GM21515 (cell line): ENCODE data around the gene EIF4E1B.
"Not testable (repeated sequence)": the region's sequence is repeated elsewhere in the genome, so short reads cannot be mapped to it uniquely, and the experiment has no call there.

ENCODE experiments used
- ATAC-seq: cut with Tn5 transposase; IDR thresholded peaks from one replicate; pipeline ENCODE4 v1.9.1; 2021; ENCODE audit not compliant: unreplicated experiment

The EIF4E1B gene

GRCh38 chr5:176629853-176630680 is at the start of gene EIF4E1B, which contains the start of gene SNCB:
EIF4E1B (plus strand) TSS chr5:176630675; CDS start chr5:176642788, 12,113 bp downstream.
SNCB (minus strand) TSS chr5:176630534; CDS start chr5:176629654, 880 bp downstream.
- ATAC-seq = no peak

- no peak for ATAC-seq
These were observed 49.1 kb upstream of the EIF4E1B start for GRCh38 chr5:176581361-176581760.

GRCh38 chr5:176583076-176583475 is 47.4 kb upstream of the EIF4E1B start:
- no peak for ATAC-seq

DNA sequence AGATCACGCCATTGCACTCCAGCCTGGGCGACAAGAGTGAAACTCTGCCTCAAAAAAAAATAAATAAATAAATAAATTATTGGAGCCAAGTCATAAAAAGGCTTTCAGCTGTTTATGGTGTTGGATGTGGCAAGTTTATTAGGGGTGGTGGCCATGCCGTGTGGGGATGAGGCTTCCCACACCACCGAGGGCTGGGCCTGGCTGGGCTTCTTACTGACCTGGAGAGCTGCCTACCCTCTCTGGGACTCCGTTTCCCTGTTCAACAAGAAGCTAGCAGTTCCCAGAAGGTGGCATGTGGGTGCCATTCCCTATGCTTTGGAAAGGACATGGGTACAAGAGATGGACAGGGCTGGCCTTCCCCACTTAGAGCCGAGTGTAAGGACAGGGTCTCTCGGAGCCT is 43.1 kb upstream of the EIF4E1B start:
- no peak for ATAC-seq

DNA sequence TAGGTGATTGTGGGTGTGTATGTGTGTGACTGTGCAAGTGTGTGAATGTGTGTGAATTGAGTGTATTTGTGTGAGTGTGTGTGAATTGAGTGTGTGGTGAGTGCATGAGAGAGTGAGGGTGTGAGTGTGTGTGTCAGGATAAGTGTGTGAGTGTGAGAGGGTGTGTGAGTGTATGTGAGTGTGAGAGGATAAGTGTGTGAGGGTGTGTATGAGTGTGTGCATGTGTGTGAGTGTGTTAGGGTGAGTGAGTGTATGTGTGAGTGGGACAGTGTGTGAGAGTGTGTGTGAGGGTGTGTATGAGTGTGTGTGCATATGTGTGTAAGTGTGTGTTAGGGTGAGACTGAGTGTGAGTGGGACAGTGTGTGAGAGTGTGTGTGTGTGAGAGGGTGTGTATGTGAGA is 42.2 kb upstream of the EIF4E1B start:
- no peak for ATAC-seq

DNA sequence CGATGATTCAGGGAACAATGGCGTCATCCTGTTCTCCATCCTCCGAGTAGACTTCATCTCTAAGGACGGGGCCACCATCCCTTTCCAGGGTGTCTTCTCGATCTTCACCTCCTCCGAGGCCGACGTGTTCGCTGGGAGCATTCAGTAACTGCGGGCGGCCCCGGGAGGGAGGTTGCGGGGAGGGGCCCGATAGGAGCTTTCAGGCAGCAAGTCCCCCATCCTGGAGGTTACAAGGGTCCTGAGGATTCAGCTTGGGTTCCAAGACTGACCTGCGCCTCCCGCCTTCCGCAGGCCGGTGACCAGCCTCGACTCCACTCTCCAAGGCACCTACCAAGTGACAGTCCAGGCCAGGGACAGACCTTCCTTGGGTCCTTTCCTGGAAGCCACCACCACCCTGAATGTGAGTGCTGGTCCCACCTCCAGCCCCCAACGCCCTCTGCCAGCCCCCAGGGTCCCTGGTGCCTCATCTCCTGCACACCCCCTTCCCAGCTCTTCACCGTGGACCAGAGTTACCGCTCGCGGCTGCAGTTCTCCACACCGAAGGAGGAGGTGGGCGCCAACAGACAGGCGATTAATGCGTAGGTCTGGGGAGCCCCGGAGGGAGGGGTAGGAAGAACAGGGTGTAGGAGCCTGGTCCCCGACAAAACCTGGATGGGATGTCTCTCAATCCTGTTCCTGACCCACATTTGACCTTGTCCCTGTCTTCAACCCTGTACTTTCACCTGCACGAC is 41.3 kb upstream of the EIF4E1B start:
- ATAC-seq = no peak

DNA sequence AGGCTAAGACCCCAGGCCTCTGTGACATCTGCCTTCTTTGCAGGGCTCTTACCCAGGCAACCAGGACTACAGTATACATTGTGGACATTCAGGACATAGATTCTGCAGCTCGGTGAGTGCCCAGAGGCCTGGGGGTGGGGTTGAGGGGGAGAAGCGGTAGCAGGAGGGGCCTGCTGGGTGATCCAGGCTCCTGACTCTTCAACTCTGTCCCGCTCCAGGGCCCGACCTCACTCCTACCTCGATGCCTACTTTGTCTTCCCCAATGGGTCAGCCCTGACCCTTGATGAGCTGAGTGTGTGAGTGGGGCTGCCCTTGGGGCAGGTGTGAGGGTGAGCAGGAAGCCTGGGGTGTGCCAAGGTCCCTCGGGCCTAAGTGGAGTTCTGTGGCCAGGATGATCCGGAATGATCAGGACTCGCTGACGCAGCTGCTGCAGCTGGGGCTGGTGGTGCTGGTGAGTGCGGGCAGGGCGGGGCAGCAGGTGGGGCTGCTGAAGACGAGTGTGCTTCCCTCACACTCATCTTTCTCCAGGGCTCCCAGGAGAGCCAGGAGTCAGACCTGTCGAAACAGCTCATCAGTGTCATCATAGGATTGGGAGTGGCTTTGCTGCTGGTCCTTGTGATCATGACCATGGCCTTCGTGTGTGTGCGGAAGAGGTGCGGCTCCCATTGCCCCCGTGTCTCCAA is 40.3 kb upstream of the EIF4E1B start:
- no peak for ATAC-seq

- ATAC-seq = not testable (repeated sequence)
These were observed 38.8 kb upstream of the EIF4E1B start for GRCh38 chr5:176591667-176592066.

- no peak for ATAC-seq
These were observed 37.9 kb upstream of the EIF4E1B start for GRCh38 chr5:176592573-176592972.

DNA sequence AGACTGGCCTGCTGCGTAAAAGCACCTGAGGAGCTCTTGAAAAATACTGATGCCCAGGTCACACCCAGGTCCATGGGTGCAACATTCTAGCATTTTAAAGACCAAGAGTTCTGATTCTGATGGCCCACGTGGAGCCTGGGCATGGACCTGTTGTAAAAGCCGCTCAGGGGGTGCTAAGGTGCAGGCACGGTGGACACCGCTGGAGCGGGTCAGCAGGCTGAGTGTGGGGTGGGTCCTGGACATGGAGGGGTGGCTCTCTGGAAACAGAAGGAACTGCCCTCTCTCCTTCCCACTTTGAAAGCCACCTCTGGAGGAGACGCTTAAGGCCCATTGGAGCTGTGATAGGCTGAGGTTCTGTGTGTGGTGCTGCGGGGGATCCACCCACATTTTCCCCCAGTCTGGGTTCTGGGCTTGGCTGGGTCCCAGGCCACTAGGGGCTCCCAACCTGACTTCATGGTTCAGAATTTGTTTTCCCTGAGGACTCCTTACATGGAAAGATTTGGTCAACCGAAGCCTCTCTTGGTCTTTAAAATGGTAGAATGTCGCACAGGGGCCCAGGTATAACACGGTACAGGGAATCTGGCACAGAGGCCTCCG is 37.1 kb upstream of the EIF4E1B start:
- ATAC-seq = no peak

GRCh38 chr5:176594554-176594953 is 35.9 kb upstream of the EIF4E1B start:
- no peak for ATAC-seq

- ATAC-seq = no peak
These were observed 35.0 kb upstream of the EIF4E1B start for GRCh38 chr5:176595386-176595943.

DNA sequence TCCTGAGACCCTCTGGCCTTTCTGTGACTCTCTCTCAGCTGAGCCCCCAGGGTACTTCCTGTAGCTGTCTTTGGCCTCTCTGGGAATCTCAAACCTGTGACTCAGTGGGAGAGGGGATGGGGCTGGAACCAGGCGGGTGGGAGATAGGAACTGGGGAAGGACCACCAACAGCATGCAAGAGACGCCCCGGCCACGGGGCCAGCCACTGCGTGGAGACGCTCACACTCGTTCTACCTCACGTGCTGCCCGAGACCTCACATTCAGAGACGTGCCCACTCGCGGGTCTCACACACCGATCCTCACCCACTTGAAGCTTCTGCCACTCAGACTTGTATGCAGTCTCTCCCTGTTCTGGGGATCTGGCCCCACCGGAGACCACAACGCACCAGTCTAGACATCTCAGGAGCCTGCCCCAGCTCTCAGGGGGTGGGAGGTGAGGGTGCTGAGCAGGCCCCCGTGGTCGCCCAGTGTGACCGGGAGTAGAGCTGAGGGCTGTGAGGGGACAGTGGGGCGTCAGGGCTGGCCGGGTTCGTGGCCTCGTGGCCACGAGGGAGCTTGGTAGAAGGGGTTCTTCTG is 34.3 kb upstream of the EIF4E1B start:
- ATAC-seq = no peak

- peak; percentile 58 for ATAC-seq
These were observed 33.6 kb upstream of the EIF4E1B start for GRCh38 chr5:176596689-176597416.

GRCh38 chr5:176597417-176598389 is 32.8 kb upstream of the EIF4E1B start:
- ATAC-seq = no peak

DNA sequence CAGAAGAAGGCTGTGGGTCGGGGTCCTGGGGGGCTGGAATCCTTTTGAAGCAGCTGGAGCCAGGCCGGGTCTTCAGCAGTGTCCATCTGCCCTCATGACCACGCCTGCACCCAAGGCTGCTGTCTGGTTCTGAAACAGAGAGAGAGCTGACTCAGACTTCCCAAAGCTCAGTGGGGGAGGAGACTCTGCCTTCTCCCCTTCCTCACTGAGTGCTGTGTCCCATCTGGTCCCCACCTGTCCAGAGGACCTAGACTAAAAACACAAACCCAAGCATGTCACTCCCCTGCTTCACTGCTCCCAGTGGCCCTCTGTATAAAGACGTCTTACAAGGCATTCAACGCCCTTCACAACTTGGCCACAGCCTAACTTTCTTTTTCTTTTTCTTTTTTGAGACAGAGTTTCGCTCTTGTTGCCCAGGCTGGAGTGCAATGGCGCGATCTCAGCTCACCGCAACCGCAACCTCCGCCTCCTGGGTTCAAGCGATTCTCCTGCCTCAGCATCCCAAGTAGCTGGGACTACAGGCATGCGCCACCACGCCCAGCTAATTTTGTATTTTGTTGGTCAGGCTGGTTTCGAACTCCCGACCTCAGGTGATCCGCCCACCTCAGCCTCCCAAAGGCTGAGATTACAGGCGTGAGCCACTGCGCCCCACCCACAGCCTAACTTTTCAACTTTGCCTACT is 30.6 kb upstream of the EIF4E1B start:
- not testable (repeated sequence) for ATAC-seq

GRCh38 chr5:176601901-176602482 is 28.5 kb upstream of the EIF4E1B start:
- no peak for ATAC-seq

DNA sequence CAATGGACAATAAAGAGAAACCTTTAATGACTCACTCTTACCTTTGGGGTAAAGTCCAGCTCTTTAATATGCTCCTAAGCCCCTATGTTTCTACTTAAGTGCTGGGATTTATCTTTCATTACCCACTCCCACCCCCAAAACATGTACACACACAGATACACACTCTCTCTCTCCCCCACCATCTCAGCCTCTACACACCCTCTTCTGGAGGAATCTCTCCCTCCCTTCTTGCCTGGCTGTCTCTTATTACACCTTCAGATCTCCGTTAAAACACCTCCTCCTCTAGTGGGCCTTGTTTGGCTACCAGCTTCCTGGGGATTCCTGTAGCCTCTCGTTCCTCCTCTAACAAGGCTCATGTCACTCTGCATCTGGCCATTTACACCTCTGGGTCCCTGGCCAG is 27.4 kb upstream of the EIF4E1B start:
- no peak for ATAC-seq
